Stimulated activated CD8-positive, alpha-beta memory T cell treated with anti-CD3 and anti-CD28 coated beads, Interleukin-7, amount 100 ng/mL, for 4 hours (primary cell): ENCODE measurements around the gene MRPL43.

ENCODE experiments used
- DNase-seq, 2 donors: peaks; one replicate each; pipeline ENCODE4 v3.0.0-alpha.2; 2020; ENCODE audit warnings: low read depth in 2 of 2

The MRPL43 gene

DNA sequence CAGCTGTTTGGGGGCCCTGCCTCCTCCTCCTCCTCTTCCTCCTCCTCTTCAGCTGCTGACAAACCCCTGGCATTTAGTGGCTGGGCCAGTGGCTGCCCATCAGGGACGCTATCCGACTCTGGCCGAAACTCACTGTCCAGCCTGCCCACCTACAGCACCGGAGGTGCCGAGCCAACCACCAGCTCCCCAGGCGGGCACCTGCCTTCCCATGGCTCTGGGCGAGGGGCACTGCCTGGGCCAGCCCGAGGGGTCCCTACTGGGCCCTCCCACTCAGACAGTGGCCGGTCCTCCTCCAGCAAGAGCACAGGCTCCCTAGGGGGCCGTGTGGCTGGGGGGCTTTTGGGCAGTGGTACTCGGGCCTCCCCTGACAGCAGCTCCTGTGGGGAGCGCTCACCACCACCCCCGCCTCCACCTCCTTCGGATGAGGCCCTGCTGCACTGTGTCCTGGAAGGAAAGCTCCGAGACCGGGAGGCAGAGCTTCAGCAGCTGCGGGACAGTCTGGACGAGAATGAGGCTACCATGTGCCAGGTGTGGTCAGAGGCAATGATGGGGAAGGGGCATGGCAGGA is 16.4 kb upstream of the MRPL43 start:
- no peak for DNase-seq

DNA sequence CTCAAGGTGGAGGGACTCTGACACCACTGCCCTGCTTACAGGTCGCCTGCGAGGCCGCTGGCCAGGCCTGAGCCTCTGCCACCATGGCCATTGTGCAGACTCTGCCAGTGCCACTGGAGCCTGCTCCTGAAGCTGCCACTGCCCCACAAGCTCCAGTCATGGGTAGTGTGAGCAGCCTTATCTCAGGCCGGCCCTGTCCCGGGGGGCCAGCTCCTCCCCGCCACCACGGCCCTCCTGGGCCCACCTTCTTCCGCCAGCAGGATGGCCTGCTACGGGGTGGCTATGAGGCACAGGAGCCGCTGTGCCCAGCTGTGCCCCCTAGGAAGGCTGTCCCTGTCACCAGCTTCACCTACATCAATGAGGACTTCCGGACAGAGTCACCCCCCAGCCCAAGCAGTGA is 15.2 kb upstream of the MRPL43 start:
- DNase-seq = no peak

DNA sequence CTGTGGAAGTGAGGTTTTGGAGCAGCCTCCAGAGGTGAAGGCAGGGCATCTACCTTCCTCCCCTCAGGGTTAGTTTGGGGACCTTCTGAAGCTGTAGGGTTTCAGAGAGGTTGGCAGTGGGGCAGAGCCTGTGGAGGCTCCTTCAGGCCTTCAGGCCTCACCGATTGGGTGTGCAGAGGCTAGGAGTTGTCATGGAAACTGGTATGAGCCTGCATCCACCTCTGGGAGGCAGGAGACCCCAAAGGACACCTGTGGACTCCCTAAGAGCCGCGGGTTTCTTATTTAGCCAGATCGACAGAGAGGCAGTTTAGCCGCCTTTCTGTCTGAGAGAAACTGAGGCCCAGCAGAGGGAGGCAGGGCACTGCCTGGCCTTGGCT is 14.3 kb upstream of the MRPL43 start:
- DNase-seq = no peak

DNA sequence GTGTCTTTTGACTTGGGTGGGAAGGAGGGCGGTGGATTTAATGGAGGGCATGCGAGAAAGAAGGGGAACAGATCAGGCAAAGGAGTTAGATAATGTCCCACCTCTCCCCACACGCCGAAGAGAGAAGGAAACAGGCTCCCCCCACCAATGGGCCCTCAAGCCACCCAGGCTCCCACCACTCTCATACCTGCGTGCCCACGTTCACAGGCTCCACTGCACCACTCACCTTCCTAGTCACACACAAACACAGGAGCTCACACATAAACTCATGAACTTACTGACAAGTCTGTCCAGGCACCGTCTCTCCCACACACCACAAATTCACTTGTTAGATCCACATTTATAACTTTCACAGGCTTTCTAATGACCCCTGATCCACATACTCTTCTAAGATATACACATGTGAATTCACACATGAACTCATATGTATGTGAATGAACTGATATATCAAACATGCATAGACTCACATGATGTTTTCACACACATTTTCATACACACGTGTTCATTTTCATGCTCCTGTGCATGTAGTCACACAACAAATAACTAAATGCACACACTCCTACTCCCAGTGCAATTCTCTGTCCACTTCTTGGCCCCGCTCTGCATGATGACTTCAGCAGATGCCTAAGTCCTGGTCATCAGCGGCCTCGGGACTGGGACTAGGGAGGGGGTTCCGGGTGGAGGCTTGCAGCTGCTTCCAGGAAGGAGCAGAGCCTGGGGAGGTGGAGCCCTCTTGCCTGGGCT is 13.8 kb upstream of the MRPL43 start:
- no peak for DNase-seq

DNA sequence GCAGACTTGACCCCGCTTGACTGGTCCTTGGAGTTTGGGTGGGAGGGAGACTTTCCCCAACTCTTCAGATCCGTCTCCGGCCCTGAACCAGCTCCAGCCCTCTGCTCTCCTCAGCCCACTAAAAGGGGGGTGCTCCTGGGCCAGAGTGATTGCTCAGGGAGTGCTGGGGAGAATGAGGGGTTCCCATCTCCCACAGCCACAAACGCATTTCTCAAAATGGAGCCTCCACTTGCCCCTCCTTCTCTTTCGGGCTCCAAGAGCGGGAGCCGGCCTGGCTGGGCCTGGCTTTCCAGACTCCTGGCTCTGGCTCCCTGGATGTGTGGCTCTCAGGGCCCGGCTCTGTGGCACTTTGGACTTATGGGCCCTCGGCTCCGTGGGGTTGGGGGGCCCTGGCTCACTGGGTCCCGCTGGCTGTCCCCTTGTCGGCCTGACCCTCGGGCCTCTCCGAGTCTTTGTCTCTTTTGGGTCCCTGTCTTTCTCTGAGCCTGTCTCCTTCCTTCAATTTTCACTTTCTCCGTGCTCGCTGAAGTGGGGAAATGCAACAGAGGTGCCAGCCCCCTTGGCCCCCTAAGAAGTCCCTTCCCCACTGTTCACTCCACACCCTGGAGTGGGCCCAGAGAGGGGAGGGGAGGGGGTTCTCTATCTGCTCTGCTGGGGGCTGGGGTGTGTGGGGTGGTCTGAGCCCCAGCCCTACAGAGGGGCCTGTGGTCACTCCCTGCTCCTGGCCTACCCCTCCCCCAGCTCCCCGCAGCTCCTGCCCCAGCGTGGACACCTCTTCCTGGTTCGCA is 13.0 kb upstream of the MRPL43 start:
- no peak for DNase-seq

DNA sequence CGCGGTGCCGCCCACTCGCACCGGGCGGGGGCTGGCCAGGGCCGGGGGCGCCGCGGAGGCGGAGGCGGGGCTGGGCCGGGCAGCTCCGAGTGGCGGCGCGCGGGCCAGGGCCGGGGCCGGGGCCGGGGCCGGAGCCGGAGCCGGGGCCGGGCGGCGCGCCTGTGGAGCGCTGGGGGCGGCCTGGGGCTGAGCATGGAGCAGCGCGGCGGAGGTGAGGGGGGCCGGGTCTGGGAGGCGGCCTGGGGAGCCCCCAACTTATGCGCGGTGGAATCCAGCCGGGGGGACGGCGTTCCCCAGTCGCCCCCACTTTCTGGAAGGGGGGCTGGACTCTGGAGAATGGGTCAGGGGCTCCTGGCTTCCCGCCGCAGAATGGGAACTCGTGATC is 12.4 kb upstream of the MRPL43 start, which contains the start of gene LZTS2:
LZTS2 (plus strand) TSS at position 67 of the 385 bp plus-strand sequence. CDS start 2,731 bp downstream, outside the sequence.
- DNase-seq = no peak

DNA sequence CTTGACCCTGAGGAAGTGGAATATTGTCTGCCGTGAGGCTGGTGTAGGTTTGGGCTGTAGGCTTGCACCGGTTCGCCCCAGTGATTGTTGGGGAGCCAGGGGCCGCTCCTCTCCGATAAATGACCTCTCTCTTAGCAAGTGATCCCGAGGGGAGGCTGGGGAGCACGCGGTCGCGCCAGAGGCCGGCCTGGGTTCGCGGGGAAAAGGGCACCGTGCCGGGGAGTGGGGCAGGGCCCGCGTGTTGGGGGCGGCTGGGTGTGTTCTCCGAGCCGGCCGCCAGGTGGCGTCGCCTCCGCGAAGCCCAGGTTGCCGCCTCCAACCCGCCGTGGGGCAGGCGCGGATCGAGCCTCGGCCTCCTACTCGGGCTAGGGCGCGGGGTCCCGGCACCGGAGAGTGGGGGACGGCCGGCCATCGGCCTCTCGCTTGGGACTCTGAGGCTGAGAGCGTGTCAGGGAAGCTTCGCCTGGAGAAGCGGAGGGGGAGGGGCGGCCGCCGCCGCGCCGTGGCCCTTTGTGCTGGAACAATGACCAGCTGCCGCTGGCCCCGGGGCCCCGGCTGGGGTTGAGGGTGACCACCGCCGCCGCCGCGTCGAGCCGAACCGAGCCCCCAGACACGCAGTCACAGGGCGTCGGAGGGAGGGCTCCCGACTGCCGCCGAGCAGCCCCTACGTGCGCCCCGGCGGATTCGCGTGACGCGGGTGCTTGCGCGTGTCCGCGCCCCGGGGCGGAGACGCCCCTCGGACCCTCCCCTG is 11.9 kb upstream of the MRPL43 start:
- peak in 1 of 2 donors; percentile 73 for DNase-seq

DNA sequence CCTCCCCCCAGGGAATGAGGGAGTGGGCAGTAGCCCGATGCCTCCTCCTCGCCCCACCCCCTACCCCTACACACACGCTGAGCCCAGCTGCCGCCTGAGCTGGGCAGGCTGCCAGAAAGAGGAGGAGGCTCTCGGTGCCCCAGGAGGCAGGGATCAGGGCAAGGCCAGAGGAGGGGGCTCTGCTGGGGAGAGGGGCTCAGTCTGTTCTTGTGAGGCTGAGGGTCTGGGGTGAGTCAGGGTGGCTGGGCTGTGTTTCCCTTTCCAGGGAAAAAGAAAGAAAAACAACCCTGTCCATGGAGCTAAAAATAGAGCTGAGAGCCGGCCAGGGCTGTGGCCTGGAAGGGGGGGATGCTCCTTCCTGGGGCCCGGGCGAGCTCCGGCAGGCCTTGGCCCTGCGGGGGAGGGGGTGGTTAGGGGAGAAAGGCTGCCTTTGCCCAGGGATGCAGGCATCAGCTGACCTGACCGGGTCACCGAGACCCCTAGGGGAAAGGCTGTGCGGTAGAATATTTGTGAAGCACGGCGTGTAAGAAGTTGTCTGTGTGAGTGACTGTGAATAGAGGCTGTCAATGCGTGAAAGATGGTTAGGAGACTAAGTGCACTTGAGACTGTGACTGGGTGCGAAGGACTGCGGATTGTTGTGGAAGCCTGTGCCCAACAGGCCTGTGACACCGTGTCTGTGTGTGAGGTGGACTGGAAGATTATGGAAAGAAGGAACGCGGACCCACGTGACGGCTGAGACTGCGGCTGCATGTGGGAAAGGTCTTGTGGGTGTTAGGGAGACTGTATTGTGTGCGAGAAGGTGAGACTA is 11.1 kb upstream of the MRPL43 start:
- DNase-seq = peak in 1 of 2 donors; percentile 49

DNA sequence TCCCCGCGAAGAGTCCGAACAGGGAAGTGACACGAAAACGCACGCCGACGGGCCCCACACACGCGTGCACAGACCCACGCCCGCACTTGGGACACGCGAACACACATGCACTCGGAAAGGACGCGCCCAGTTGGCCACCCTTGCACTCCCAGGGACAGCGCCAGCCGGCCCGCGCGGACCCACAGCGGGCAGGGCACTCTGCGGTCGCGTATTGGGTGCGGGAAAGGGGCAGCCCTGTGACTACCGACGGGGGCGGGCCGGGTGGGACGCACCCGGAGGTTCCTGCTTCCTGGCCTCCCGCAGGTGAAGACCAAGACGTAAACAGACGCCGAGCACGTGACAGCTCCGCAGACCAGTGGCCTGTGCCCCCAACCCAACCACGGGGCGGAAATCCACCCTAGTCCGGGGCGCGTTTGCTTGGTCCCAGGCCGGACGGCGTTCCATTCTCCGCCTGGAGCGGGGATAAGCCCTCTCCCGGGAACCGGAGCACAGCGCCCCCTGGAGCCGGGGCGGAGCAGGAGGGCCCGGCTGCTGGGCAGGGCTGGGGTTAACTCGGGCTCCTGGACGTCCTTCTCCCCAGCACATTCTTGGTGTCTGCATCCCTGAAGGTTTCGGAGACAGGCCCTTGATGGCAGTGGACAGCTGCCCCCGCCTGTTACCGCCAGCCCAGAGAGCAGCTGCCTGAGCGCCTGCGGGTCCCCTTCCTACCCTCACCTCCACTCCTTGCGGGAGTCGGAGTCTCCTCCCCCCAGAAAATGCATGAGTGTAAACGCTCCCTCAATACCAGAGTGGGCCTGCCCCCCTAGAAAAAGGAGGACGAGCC is 10.3 kb upstream of the MRPL43 start:
- DNase-seq = peak in 1 of 2 donors; percentile 57

DNA sequence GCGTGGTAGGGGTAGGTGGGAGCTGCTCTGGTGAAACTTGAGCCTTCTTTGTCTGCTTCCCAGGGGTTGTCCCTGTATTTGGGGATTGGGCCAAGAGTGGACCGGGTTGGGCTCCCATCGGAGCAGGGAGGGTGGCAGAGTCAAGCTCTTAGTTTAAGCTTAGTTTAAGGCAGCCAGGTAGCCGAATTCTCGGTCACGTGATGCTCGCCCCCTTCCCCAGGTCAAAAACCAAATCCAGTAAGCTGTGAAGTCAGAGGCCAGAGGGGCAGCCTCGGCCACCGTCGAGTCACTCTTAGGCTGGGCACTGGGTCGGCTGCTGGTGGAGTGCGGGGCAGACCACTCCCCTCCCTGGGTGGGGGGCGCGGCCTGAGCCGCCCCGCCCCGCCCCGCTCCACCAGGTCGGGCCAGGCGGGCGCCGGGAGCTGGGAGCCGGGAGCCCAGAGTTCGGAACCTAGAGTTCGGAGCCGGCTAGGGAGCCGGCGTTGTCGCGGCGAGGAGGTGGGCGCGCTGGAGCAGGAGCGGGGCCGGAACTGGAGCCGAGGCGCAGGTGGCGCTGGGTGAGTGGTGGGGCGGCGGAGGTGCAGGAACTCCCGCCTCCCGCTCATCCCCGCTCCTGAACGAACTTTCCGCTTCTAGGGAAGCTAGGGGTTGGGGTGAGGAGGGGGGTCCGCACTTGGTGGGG is 9.5 kb upstream of the MRPL43 start:
- peak in 1 of 2 donors; percentile 16 for DNase-seq

DNA sequence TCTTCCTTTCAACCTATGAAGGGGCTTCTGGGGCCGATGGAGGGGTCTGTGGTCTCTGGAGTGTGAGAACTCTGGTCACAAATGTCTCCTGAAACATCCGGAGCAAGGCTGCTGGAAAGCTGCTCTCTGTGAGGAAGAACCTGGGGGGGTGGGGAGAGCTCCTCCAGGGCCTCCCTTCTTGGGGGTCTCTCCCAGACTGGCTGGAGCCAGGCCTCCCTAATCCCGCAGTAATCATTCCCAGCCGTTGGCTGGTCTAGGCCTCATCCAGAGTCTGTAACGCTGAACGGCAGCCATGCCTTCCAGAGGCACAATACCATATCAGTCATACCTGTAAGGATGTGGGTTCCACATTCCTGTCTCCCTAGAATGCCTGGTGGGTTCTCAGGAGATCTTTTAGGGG is 7.9 kb upstream of the MRPL43 start:
- no peak for DNase-seq

DNA sequence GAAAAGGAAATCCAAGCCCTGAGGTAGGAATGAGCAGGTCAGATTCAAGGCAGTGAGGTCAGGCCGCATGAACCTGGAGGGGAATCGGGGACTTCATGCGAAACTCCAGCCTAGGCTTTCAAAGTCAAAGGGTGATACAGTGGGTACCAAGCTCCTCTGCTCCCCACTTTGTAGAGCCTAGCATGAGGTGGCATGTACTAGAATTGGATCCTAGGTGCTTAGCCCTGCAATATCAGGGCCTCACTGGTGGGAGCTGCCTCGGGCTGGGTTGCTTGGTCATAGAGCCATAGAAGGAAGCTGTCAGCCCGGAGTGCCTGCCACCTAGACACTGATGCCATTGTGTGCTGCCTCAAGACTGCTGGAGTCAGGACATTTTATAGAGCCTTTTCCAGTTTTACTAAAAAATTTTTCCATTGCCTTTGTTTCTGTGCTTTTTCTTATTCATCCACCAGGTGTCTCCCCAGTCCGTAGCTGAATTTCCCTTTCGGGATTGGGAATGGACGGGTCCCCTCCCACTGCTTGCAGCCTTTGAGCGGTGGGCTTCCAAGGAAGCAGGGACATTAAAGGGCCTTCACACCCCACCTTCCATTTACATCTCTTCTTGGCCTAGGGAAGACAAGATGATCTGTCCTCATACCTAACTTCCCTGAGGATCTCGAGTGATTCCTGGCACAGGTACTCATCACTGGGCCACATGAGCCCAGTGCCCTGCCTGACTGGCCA is 6.8 kb upstream of the MRPL43 start:
- DNase-seq = no peak

DNA sequence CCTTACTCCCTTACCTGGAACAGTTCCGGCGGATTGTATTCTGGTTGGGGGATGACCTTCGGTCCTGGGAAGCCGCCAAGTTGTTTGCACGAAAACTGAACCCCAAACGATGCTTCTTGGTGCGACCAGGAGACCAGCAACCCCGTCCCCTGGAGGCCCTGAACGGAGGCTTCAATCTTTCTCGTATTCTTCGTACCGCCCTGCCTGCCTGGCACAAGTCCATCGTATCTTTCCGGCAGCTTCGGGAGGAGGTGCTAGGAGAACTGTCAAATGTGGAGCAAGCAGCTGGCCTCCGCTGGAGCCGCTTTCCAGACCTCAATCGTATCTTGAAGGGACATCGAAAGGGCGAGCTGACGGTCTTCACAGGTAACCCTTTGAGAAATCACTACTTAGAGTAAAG is 1.8 kb upstream of the MRPL43 start:
- no peak for DNase-seq

DNA sequence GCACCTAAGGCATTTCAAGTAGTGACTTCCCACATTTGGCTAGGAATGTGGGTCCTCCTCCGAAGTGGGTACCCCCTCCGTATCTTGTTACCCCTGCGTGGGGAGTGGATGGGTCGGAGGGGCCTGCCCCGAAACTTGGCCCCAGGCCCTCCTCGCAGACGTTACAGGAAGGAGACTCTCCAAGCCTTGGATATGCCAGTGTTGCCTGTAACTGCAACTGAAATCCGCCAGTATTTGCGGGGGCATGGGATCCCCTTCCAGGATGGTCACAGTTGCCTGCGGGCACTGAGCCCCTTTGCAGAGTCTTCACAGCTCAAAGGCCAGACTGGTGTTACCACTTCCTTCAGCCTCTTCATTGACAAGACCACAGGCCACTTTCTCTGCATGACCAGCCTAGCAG is 869 bp upstream of the MRPL43 start:
- no peak for DNase-seq

DNA sequence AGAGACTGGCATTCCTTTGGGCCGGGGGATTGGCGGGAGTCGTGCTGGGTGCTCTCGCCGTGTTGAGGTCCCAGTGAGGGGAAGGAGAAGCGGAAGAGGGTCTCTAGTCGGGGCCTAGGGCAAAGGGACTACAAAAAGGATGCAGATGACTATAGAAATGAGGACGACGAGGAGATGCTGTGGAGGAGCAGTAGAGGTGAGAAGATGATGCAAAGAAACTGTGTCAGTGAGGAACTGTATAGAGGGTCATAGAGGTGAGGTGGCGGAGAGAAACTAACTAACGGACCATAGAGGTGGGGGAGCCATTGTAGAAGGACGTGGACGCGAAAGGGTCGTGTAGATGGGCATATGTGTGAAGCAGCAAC is 370 bp upstream of the MRPL43 start:
- DNase-seq = no peak

DNA sequence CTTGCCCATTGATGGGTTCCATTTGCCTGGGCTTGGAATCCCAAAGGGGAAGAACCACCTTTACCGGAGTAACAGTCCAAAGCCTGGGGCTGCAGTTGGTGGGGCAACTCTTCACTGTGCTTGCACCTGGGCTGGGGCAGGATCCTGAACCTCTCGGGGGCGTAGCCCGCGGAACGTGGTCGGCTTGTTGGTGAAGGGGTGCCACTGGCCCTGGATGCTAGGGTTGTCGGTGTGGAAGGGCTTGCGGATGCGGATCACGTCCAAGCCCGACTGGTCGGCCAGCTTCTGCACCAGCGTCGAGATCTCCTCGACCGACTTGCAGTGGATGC is 710 bp downstream of the MRPL43 start:
- DNase-seq = no peak

DNA sequence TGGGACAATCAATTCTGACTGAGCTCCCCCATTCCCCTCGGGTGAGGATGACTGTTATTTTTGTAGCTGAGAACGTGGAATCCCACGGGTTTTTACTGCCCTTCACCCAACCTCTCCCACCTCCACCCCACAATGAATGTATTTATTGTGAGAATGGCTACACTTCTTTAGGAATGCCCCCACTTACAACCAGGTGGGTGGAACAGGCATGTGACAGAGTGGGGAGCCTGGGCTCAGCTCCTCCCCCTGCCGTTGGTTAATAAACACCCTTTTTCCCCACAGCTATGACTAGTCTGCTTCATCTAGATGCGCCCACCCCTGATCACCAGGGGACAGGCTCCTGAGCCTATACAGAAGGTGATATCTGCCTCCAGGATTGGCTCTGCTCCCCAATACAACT is 2.0 kb downstream of the MRPL43 start:
- no peak for DNase-seq

DNA sequence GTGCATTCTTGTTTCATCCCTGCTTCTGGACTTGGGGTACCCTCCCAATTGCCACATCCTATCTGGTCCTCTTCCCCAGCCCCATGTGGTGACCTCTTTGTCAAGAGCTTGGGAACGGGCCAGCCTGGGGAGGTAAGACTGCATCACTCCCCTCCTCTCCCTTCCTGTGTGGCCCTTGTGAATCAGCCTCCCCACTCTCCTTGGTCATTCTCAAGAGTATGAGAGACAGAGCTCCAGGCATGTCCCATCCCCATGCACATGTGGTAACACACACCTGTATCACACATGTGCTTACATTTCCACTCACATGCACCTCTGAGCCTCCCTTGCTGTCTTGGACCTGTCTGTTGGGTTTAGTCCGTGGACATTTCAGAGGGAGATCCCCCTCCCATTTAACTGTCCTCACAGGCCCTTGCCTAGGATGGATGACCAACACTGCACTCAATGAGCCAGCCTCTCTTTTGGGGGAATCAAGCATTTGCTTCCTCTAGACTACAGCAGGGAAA is 2.6 kb downstream of the MRPL43 start:
- no peak for DNase-seq
